HG03442 (cell line): Measurements from ENCODE around the gene ZNRF3.

Experiments
- ATAC-seq: cut with Tn5 transposase; IDR thresholded peaks from one replicate; pipeline ENCODE4 v1.9.1; 2021; ENCODE audit warnings: mild to moderate bottlenecking, moderate library complexity; ENCODE audit not compliant: unreplicated experiment

The ZNRF3 gene

GRCh38 chr22:28978863-28979796 lies 95.8 kb downstream of the ZNRF3 start:
- no peak for ATAC-seq

DNA sequence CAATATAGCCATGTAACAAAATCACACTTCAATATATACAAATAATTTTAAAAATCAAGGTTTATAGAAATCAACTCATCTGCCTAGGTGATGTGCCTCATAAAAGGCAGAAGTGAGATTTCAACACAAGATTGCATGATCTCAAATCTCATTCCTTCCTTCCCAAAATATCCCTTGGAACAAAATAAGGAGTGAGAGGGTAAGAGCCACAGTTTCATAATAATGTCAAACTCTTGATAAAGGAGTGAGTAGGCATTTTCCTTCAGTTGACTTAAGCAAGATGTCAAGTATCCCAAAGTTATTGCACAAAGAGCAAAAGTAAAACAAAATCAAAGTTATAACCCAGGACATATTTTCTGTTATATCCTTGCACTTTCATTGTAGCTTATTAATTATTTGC lies 97.0 kb downstream of the ZNRF3 start:
- no peak for ATAC-seq

GRCh38 chr22:28981818-28982499 lies 98.6 kb downstream of the ZNRF3 start:
- no peak for ATAC-seq

DNA sequence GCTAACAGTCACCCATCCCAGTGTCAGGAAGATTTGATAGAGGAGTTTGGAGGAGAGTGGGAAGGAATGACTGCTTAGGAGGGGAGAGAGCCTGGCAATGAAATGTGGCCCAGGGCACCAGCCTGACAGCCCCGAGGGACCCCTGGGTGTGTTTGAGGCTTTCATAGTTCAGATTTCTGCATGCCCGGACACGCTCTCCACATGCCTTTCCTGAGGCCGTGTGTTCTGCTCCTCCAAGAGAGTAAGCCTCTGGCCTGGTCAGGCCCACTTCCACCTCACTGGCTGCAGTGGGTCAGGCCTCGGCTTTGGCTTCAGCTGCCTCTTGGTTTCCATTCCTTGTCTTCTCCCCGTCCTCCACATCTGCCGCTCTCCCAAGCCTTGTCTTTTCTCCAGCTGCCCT lies 99.8 kb downstream of the ZNRF3 start:
- no peak for ATAC-seq

DNA sequence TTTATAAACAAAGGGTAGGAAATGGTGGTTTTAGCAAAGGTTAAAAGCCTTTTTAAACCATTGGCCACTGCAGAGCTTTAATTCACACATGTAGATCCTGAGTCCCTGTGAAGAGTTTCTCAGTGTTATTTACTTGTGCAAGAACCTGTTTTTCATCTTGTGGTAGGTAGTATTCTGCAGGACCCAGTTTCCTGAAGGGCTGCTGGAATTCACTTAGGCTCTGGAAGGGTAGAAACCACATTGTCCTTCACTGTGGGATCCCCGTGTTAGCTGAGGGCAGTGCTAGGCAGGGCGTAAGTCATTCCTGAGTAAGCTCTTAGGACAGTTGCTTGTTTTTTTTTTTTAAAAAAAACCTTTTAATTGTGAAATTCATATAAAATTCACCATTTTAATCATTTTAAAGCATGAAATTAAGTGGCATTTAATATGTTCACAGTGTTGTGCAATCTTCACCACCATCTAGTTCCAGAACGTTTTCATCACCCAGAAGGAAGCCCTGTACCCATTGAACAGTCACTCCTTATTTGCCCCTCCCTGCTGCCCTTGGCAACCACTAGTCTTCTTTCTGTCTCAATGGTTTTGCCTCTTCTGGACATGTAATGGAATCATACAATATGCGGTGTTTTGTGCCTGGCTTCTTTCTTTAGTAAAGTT lies 100.5 kb downstream of the ZNRF3 start:
- no peak for ATAC-seq

- no peak for ATAC-seq
Measured at GRCh38 chr22:28984482-28985158, 101.2 kb downstream of the ZNRF3 start.

GRCh38 chr22:28985581-28986290 lies 102.4 kb downstream of the ZNRF3 start:
- no peak for ATAC-seq

DNA sequence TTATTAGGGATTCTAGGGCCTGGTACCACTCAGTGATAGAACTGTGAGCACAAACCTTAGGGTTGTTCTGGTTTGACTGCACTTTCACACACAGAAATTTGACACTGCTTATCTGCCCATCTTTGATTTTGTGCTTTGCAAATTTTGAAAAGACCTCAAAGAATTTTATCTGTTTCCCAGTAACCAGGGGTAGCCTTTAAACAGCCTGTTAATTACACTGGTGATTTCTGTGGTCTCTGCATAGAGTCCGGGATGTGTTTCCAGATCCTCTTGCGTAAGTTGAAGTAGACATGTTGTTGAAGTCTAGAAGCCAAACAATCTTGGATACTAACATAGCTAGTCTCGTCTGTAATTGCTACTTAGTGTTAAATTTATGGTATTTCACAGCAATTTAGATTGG lies 103.0 kb downstream of the ZNRF3 start:
- ATAC-seq: no peak

DNA sequence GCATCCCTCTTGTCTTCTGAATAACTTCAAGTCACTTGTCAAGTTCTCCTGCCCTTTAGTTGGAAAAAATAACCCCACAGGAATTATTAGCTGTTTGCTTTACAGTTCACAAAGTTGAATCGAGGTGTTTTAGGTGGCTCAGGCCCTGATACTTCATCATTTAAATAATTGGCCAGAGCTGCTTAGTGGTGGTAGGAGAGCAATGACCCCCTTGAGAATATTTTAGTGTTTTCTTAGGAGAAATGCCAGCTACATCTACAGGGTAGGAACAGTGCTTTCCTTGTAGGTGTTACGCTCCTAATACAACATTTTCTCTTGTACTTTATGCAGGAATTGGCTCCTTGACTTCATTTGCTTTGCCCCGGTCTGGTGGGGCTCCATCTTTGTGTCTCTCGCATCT lies 105.1 kb downstream of the ZNRF3 start:
- ATAC-seq: no peak

GRCh38 chr22:28989035-28989464 lies 105.7 kb downstream of the ZNRF3 start:
- ATAC-seq: no peak

DNA sequence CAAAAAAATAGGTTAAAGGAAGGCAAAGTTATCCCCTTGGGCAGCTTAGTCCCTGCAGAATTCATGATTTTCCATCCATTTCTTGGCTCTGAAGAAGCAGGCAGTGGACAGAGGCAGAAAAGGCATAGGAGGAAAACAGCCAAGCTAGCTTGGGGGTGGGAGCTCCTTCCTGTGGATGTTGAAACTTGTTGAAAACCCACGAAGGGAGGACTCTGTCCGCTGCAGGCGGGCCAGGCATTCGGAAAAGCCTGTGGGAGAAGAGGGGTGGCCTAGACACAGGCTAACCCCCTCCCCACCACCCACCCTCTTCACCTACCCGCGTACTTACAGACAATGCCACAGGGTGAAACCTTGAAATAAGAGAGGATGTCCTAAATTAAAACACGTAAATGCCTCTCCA lies 106.1 kb downstream of the ZNRF3 start:
- no peak for ATAC-seq

DNA sequence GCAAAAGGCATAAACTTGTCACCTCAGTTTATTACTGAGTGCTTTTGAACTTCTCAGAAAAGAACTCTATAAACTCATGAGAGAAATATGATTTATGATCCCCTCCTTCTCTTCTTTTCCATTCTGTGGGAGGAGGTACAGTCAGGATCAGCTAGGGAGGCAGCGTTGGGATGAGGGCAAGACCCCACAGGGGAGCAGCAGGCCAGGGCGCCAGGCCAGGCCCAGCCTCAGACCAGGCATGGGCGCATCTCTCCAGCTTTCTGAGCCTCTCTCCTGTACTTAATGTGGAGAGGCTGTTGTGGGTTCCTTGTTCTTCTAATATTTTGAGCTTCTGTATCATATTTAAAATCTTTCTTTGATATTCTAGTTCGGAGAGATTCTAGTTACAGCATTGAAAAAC lies 106.5 kb downstream of the ZNRF3 start:
- no peak for ATAC-seq

DNA sequence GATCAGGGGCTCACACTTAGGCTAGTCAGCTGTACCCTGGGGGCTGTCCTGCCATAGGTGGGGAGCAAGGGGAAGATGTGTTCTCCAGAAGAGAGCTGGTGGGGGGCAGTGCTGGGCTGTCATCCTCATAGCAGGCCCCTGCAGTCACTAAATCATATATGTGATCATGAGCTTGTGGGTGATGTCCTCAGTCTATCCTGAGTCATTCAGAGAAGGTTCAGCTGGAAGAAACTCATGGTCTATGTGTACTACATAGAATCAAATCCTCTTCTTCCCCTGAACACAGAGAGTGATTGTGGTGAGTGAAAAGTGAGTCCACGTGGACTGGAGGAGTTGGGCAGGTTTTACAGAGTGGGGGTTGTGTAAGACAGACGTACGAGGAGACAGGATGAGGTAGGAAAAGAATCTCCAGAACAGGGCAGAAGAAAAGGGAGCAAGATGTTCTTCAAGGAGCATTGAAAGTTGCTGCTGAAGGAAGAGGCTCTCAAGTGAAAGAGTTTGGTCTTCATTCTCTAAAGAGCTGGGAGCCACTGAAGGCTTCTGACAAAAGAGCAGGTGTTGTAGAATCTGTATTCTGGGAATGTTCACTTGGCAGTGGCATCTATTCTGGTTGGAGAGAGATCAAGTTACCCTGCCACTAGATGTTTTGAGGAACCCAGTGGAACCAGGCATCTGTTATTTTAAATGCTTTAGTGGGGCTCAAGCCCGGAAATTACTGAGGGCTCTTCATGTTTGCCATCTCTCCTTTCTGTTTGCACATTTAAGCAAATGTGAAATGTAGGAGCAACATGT lies 109.4 kb downstream of the ZNRF3 start:
- no peak for ATAC-seq

DNA sequence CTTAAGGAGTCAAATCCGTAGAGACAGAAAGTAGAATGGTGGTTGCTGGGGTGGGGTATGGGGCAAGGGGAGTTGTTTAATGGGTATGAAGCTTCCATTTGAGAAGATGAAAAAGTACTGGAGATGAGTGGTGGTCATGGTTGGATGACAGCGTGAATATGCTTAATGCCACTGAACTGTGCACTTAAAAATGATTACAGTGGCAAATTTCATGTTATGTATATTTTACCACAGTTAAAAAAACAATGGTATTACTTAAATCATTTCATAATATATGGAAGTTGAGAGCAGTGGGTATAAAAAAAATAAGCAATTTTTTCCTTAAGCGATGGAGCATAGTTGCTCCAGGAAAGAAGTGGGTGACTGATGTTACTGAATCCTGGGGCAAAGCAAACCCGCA lies 111.2 kb downstream of the ZNRF3 start:
- ATAC-seq: no peak

GRCh38 chr22:28995551-28995950 lies 112.2 kb downstream of the ZNRF3 start:
- no peak for ATAC-seq

- no peak for ATAC-seq
Measured at GRCh38 chr22:28997342-28997741, 114.0 kb downstream of the ZNRF3 start.

DNA sequence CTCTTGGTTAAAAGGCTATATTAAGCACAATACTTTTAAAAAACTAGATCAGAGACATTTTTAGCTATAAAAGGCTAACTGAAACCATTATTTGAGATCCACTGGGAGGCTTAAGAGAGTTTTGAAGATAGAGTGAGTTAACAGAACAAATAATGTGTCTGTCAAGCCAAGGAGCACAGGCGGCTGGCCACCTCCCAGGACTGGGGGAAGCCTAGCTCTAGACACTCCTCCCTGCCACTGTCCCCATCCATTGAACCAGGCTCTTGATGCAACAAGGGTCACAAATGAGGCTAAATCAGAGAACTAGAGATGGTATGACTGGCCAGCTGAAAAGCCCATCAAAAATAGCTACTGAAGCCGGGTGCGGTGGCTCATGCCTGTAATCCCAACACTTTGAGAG lies 115.3 kb downstream of the ZNRF3 start:
- ATAC-seq: no peak

DNA sequence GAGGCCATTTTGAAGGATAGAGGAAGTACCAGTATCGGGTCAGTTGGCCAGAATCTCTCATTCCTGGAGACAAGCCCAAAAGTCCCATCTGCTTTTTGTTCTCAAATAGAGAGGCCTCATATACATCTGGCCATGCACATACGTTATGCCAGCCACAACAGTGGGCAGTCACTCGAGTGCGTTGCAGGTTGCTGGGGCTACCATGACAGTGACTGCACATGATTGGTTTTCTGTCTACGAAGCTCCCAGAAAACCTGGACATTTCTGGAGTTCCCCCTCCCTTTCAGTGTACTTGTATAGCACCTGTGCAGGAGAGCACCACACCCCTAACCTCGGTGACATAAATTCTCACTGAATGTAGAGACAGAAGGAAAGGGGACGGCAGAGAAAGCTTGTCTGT lies 116.1 kb downstream of the ZNRF3 start:
- ATAC-seq: no peak

GRCh38 chr22:28999919-29000556 lies 116.7 kb downstream of the ZNRF3 start:
- ATAC-seq: no peak
